Activated CD4-positive, alpha-beta T cell treated with anti-CD3 and anti-CD28 coated beads, Interleukin-2, amount 10 ng/mL, durations not matched to agents 7 days and 5 days (primary cell): Measurements from ENCODE around the gene ZCCHC8. TPM values are rescaled to one million over a fixed set of nuclear protein-coding genes. Genes with fewer than 3 reads are reported as not detected.
"Not testable (repeated sequence)": the region's sequence is repeated elsewhere in the genome, so short reads cannot be mapped to it uniquely, and the experiment has no call there.

Experiments used
- CTCF ChIA-PET: fragments of 350-600 bp; sonication (Branson Sonifier 250); formaldehyde crosslinking; loops from one replicate; lab custom pipeline; 2021; ENCODE audit warnings: antibody characterized with exemption; lab: Charles Lee
- POLR2A ChIA-PET: fragments of 350-600 bp; sonication (Branson Sonifier 250); formaldehyde crosslinking; loops from one replicate; lab custom pipeline; 2021; ENCODE audit warnings: antibody characterized with exemption; lab: Charles Lee
- DNase-seq: peaks from one replicate; pipeline ENCODE4 v3.0.0-alpha.2; 2020
- H3K27ac Mint-ChIP-seq: one replicate; pipeline ENCODE4 v1.8.0; 2021; ENCODE audit warnings: mild to moderate bottlenecking, moderate library complexity, mixed read lengths
- H3K27me3 Mint-ChIP-seq: one replicate; pipeline ENCODE4 v1.8.0; 2021; ENCODE audit warnings: mixed read lengths
- H3K36me3 Mint-ChIP-seq: one replicate; pipeline ENCODE4 v1.8.0; 2021; ENCODE audit warnings: low read depth, mixed read lengths
- H3K4me1 Mint-ChIP-seq: one replicate; pipeline ENCODE4 v1.8.0; 2021; ENCODE audit warnings: mixed read lengths
- H3K4me3 Mint-ChIP-seq: one replicate; pipeline ENCODE4 v1.8.0; 2021; ENCODE audit warnings: mild to moderate bottlenecking, moderate library complexity, mixed read lengths
- H3K9me3 Mint-ChIP-seq: one replicate; pipeline ENCODE4 v1.8.0; 2021; ENCODE audit warnings: mixed read lengths
- total RNA-seq, 2 experiments: library from RNA; stranded (reverse); gene quantifications; one replicate each; pipeline ENCODE4 v1.2.3, GENCODE V29; 2021

Gene ZCCHC8
- total RNA-seq, 2 experiments from 2014 or later = 45.1 to 50.2 TPM

DNA sequence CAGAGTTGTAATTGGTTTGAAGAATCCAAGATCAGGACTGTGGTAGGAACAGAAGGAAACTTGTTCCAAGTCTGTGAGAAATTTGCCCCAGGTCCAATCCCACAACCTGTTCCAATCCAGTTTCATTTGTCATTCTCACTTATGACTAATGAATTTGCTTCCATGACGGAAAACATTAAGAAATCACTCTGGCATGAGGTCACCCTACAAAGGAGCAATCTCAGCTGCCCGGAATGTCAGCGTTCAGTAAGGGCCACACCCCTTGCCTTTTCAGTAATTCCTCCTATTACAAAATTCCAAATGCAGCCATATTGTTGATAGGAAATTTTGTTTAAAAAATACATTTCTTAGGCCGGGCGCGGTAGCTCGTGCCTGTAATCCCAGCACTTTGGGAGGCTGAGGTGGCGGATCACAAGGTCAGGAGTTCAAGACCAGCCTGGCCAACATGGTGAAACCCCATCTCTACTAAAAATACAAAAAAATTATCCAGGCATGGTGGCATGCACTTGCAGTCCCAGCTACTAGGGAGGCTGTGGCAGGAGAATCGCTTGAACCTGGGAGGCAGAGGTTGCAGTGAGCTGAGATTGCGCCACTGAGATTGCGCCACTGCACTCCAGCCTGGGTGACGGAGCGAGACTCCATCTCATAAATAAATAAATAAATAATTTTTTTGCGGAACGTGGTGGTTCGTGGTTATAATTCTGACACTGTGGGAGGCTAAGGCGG lies 36.3 kb downstream of the ZCCHC8 start:
- POLR2A ChIA-PET, DNase-seq, H3K4me1 Mint-ChIP-seq, H3K4me3 Mint-ChIP-seq, H3K27me3 Mint-ChIP-seq, H3K27ac Mint-ChIP-seq, H3K36me3 Mint-ChIP-seq, H3K9me3 Mint-ChIP-seq: not testable (repeated sequence)
- CTCF ChIA-PET = interaction anchor here (0.6 kb wide), 1 partner anchor 229 kb away, joined by 3 read pairs; no protein-coding TSS in a partner anchor

- Mint-ChIP-seq H3K4me1 (peaks cover 14% of the 10 kb centered on the region), H3K4me3 (no peak overlapping the region), H3K36me3 (peaks cover 1% of the 10 kb centered on the region), H3K27me3 (no peaks in the 10 kb centered on the region), H3K27ac (no peak overlapping the region), H3K9me3 (no peaks in the 10 kb centered on the region)
- no peak for DNase-seq
- ChIA-PET CTCF (interaction anchor here (0.6 to 1.6 kb wide), 2 partner anchors 11 to 601 kb away, joined by 3 to 4 read pairs; no protein-coding TSS in a partner anchor), POLR2A (no interaction called here)
Observed at GRCh38 chr12:122460641-122461040, 40.1 kb downstream of the ZCCHC8 start.

DNA sequence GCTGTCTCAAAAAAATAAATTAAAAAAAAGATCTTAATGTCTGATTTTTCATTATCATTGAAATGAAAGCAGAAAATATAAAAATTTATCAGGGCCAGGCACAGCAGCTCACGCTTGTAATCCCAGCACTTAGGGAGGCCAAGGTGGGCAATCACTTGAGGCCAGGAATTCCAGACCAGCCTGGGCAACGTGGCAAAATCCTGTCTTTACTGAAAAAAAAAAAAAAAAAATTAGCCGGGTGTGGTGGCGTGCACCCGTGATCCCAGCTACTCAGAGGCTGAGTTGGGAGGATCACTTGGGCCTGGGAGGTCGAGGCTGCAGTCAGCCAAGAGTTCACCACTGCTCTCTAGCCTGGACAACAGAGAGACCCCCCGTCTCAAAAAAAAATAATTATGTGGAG lies 40.7 kb downstream of the ZCCHC8 start:
- POLR2A ChIA-PET = no interaction called here
- peaks cover 14% of the 10 kb centered on the region for H3K4me1 Mint-ChIP-seq

DNA sequence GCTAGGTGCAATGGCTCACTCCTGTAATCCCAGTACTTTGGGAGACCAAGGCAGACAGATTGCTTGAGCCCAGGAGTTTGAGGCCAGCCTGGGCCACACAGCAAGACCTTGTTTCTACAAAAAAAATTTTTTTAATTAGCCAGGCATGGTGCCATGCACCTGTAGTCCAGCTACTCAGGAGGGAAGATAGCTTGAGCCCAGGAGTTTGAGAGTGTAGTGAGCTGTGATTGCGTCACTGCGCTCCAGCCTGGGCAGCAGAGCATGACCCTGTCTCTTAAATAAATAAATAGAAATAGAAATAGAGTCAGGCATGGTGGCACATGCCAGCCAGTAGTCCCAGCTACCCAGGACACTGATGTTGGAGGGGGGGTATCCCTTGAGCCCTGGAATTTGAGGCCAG lies 41.5 kb downstream of the ZCCHC8 start:
- Mint-ChIP-seq H3K4me1 (peaks cover 21% of the 10 kb centered on the region), H3K27me3 (no peaks in the 10 kb centered on the region), H3K27ac (no peak overlapping the region), H3K9me3 (no peaks in the 10 kb centered on the region), H3K4me3 (no peak overlapping the region), H3K36me3 (peaks cover 2% of the 10 kb centered on the region)
- DNase-seq = no peak
- CTCF ChIA-PET = interaction anchor here (0.6 to 1.0 kb wide), 2 partner anchors 14 to 28 kb away, joined by 3 read pairs; no protein-coding TSS in a partner anchor
- POLR2A ChIA-PET = no interaction called here

More for the DNA sequence above, 40.7 kb downstream of the ZCCHC8 start:
- no peak overlapping the region for H3K27ac Mint-ChIP-seq
- H3K4me3 Mint-ChIP-seq = no peak overlapping the region
- CTCF ChIA-PET = interaction anchor here (0.6 to 1.6 kb wide), 2 partner anchors 10 to 601 kb away, joined by 3 to 4 read pairs; no protein-coding TSS in a partner anchor
- H3K9me3 Mint-ChIP-seq = no peaks in the 10 kb centered on the region
- peaks cover 1% of the 10 kb centered on the region for H3K36me3 Mint-ChIP-seq
- DNase-seq = no peak
- no peaks in the 10 kb centered on the region for H3K27me3 Mint-ChIP-seq

GRCh38 chr12:122458105-122459035 lies 42.4 kb downstream of the ZCCHC8 start:
- Mint-ChIP-seq H3K27ac (peak overlapping the region; percentile 84), H3K27me3 (no peaks in the 10 kb centered on the region), H3K9me3 (no peaks in the 10 kb centered on the region), H3K4me3 (no peak overlapping the region), H3K4me1 (peaks cover 29% of the 10 kb centered on the region), H3K36me3 (peaks cover 8% of the 10 kb centered on the region)
- ChIA-PET CTCF (interaction anchor here (0.6 to 1.4 kb wide), 4 partner anchors 8 to 27 kb away, joined by 3 read pairs; no protein-coding TSS in a partner anchor), POLR2A (no interaction called here)
- DNase-seq = no peak

DNA sequence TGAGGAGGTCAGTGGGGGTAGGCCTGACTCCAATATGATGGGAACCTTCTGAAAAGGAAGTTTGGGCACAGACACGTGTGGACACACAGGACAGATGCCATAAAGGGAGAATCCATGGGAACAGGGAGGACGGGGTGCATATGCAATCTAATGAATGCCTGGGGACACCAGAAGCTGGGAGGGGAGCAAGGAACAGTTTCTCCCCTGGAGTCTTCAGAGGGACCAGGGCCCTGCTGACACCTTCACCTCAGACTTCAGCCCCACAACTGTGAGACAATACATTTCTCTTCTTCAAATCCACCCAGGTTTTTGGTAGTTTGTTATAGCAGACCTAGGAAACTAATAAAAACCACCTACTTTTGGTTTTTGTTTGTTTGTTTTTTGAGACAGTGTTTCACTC lies 43.1 kb downstream of the ZCCHC8 start:
- ChIA-PET POLR2A (no interaction called here), CTCF (interaction anchor here (0.9 to 1.4 kb wide), 2 partner anchors 9 kb away, joined by 3 read pairs; no protein-coding TSS in a partner anchor)
- Mint-ChIP-seq H3K36me3 (peaks cover 8% of the 10 kb centered on the region), H3K9me3 (no peaks in the 10 kb centered on the region), H3K4me1 (peaks cover 36% of the 10 kb centered on the region), H3K4me3 (no peak overlapping the region), H3K27me3 (no peaks in the 10 kb centered on the region), H3K27ac (peak overlapping the region; percentile 84)
- no peak for DNase-seq

- POLR2A ChIA-PET = no interaction called here
- Mint-ChIP-seq H3K4me3 (no peak overlapping the region), H3K27ac (peak overlapping the region; percentile 36), H3K27me3 (no peaks in the 10 kb centered on the region), H3K4me1 (peaks cover 44% of the 10 kb centered on the region), H3K36me3 (peaks cover 8% of the 10 kb centered on the region), H3K9me3 (no peaks in the 10 kb centered on the region)
- CTCF ChIA-PET = interaction anchor here (0.6 to 1.2 kb wide), 7 partner anchors 8 to 66 kb away, joined by 3 to 4 read pairs (median 4); no protein-coding TSS in a partner anchor
- DNase-seq = no peak
Observed at GRCh38 chr12:122454739-122455138, 46.0 kb downstream of the ZCCHC8 start.

GRCh38 chr12:122454250-122454721 lies 46.4 kb downstream of the ZCCHC8 start:
- Mint-ChIP-seq H3K36me3 (peaks cover 8% of the 10 kb centered on the region), H3K4me3 (no peak overlapping the region)
- CTCF ChIA-PET = interaction anchor here (0.8 to 1.2 kb wide), 5 partner anchors 9 to 66 kb away, joined by 3 to 4 read pairs (median 4); no protein-coding TSS in a partner anchor

DNA sequence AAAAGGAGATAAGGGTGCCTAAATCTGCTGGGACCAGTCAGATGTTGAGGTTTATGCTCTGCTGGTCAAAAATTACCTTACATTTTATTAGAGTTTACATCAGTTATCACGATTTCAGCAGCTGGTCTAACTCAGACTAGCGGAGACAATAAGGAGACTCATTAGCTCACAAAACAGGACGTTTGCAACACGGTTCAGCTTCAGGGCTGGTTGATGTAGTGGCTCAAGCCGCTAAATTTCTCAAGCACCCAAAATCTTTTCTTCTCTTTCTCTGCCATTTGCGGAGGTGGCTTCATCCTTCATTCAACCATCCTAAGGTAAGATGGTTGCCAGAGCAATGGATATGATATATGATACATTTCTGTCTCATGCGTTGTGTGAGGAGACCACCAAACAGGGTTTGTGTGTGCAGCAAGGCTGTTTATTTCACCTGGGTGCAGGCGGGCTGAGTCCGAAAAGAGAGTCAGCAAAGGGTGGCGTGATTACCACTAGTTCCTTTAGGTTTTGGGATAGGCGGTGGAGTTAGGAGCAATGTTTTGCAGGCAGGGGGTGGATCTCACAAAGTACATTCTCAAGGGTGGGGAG lies 47.9 kb downstream of the ZCCHC8 start:
- no peak for DNase-seq
- Mint-ChIP-seq H3K36me3 (peaks cover 8% of the 10 kb centered on the region), H3K27me3 (no peaks in the 10 kb centered on the region), H3K4me3 (peak overlapping the region; percentile 62), H3K9me3 (no peaks in the 10 kb centered on the region), H3K27ac (peak overlapping the region; percentile 99), H3K4me1 (peaks cover 41% of the 10 kb centered on the region)
- ChIA-PET CTCF (interaction anchor here (0.9 kb wide), 2 partner anchors 19 to 53 kb away, joined by 4 read pairs; no protein-coding TSS in a partner anchor), POLR2A (no interaction called here)

More at GRCh38 chr12:122454250-122454721, 46.4 kb downstream of the ZCCHC8 start:
- Mint-ChIP-seq H3K27me3 (no peaks in the 10 kb centered on the region), H3K27ac (peak overlapping the region; percentile 99), H3K4me1 (peaks cover 44% of the 10 kb centered on the region), H3K9me3 (no peaks in the 10 kb centered on the region)
- POLR2A ChIA-PET = no interaction called here
- DNase-seq = no peak

GRCh38 chr12:122449317-122449716 lies 51.4 kb downstream of the ZCCHC8 start:
- POLR2A ChIA-PET = no interaction called here
- Mint-ChIP-seq H3K4me1 (peaks cover 24% of the 10 kb centered on the region), H3K27ac (no peak overlapping the region), H3K4me3 (no peak overlapping the region), H3K27me3 (no peaks in the 10 kb centered on the region), H3K36me3 (peaks cover 6% of the 10 kb centered on the region), H3K9me3 (no peaks in the 10 kb centered on the region)
- CTCF ChIA-PET = interaction anchor here (0.6 to 1.9 kb wide), 6 partner anchors 9 to 1260 kb away, joined by 3 to 7 read pairs (median 3); no protein-coding TSS in a partner anchor
- no peak for DNase-seq

DNA sequence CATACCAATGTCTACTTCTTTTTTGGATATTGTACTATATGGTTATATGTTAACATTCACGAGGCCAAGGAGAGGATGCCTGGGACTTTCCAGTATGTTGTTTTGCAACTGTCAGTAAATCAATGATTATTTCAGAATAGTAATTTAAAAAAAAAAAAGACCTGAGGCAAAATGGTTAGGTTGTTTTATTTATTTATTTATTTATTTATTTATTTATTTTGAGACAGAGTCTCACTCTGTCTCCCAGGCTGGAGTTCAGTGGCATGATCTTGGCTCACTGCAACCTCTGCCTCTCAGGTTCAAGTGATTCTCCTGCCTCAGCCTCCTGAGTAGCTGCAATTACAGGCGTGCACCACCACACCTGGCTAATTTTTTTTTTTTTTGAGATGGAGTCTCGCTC lies 52.9 kb downstream of the ZCCHC8 start:
- H3K4me3 Mint-ChIP-seq, H3K27me3 Mint-ChIP-seq, H3K36me3 Mint-ChIP-seq, H3K4me1 Mint-ChIP-seq, DNase-seq, POLR2A ChIA-PET, H3K9me3 Mint-ChIP-seq, H3K27ac Mint-ChIP-seq: not testable (repeated sequence)
- CTCF ChIA-PET = interaction anchor here (0.6 kb wide), 1 partner anchor 26 kb away, joined by 3 read pairs; the partner anchor contains the start of gene CLIP1

- H3K9me3 Mint-ChIP-seq, H3K36me3 Mint-ChIP-seq, H3K4me1 Mint-ChIP-seq, DNase-seq, POLR2A ChIA-PET, H3K4me3 Mint-ChIP-seq, H3K27ac Mint-ChIP-seq, H3K27me3 Mint-ChIP-seq: not testable (repeated sequence)
- CTCF ChIA-PET = interaction anchor here (0.6 to 1.3 kb wide), 2 partner anchors 19 kb away, joined by 4 to 5 read pairs; no protein-coding TSS in a partner anchor
Observed at GRCh38 chr12:122446390-122446789, 54.3 kb downstream of the ZCCHC8 start.
